Effector CD4-positive, alpha-beta T cell (primary cell): Measurements from ENCODE around the gene DDX50.
"Not testable (repeated sequence)": the region's sequence is repeated elsewhere in the genome, so short reads cannot be mapped to it uniquely, and the experiment has no call there.

ENCODE experiments used
- DNase-seq: peaks from one replicate; pipeline ENCODE4 v3.0.0-alpha.2; 2020
- total RNA-seq: gene quantifications from one replicate; lab custom pipeline; 2026; lab: John Stamatoyannopoulos, UW

Gene DDX50
- total RNA-seq, result 69.6 reads per million, percentile 75 among the genes with 10 or more reads in this experiment

GRCh38 chr10:68901105-68901927 lies at the start of gene DDX50:
DDX50 (plus strand) TSS chr10:68901315; CDS start chr10:68901385, 70 bp downstream.
- DNase-seq, result peak; percentile 94

- DNase-seq, result no peak
Measured at GRCh38 chr10:68856352-68856751, 44.8 kb upstream of the DDX50 start.

- no peak for DNase-seq
Measured at GRCh38 chr10:68857005-68857404, 44.1 kb upstream of the DDX50 start.

GRCh38 chr10:68861253-68861652 lies 39.9 kb upstream of the DDX50 start:
- DNase-seq, result no peak

GRCh38 chr10:68864611-68865010 lies 36.5 kb upstream of the DDX50 start:
- no peak for DNase-seq

- DNase-seq, result not testable (repeated sequence)
Measured at GRCh38 chr10:68868173-68868572, 32.9 kb upstream of the DDX50 start.

- DNase-seq, result no peak
Measured at GRCh38 chr10:68869623-68870022, 31.5 kb upstream of the DDX50 start.

- no peak for DNase-seq
Measured at GRCh38 chr10:68870061-68870460, 31.1 kb upstream of the DDX50 start.

- DNase-seq, result no peak
Measured at GRCh38 chr10:68870545-68871104, 30.5 kb upstream of the DDX50 start.

GRCh38 chr10:68871105-68871711 lies 29.9 kb upstream of the DDX50 start:
- DNase-seq, result no peak

GRCh38 chr10:68871731-68872342 lies 29.3 kb upstream of the DDX50 start:
- no peak for DNase-seq

GRCh38 chr10:68876246-68877138 lies 24.6 kb upstream of the DDX50 start:
- no peak for DNase-seq

GRCh38 chr10:68877482-68878110 lies 23.5 kb upstream of the DDX50 start:
- DNase-seq, result no peak

GRCh38 chr10:68878496-68878895 lies 22.6 kb upstream of the DDX50 start:
- no peak for DNase-seq

GRCh38 chr10:68879628-68880027 lies 21.5 kb upstream of the DDX50 start:
- no peak for DNase-seq

GRCh38 chr10:68880181-68880580 lies 20.9 kb upstream of the DDX50 start:
- DNase-seq, result no peak

GRCh38 chr10:68895041-68895440 lies 6.1 kb upstream of the DDX50 start:
- DNase-seq, result no peak

GRCh38 chr10:68897336-68897741 lies 3.8 kb upstream of the DDX50 start:
- no peak for DNase-seq

- DNase-seq, result no peak
Measured at GRCh38 chr10:68899186-68899745, 1.8 kb upstream of the DDX50 start.

- DNase-seq, result no peak
Measured at GRCh38 chr10:68900427-68901104, 549 bp upstream of the DDX50 start.

GRCh38 chr10:68902382-68902781 lies 1.3 kb downstream of the DDX50 start:
- DNase-seq, result no peak
